NOMO-1 treated with dmso at 0.1 percent for 144 hours (cell line): ENCODE data around the gene MYRIP.
"Not testable (repeated sequence)": the region's sequence is repeated elsewhere in the genome, so short reads cannot be mapped to it uniquely, and the experiment has no call there.

Source experiments
- DNase-seq: peaks from one replicate; lab custom pipeline; 2025; ENCODE audit not compliant: unreplicated experiment; lab: John Stamatoyannopoulos, UW

MYRIP gene

GRCh38 chr3:39809181-39809994 is at the start of gene MYRIP:
Gene MYRIP (plus strand): TSS chr3:39809609. CDS start chr3:39900817, 91,208 bp downstream.
- DNase-seq, result peak; percentile 5

GRCh38 chr3:39760325-39760724 is 49.1 kb upstream of the MYRIP start:
- no peak for DNase-seq

- DNase-seq, result no peak
Observed at GRCh38 chr3:39762537-39763070, 46.8 kb upstream of the MYRIP start.

GRCh38 chr3:39763390-39763789 is 46.0 kb upstream of the MYRIP start:
- no peak for DNase-seq

- DNase-seq, result no peak
Observed at GRCh38 chr3:39765575-39765974, 43.8 kb upstream of the MYRIP start.

GRCh38 chr3:39766433-39766832 is 43.0 kb upstream of the MYRIP start:
- no peak for DNase-seq

GRCh38 chr3:39766909-39767308 is 42.5 kb upstream of the MYRIP start:
- DNase-seq, result not testable (repeated sequence)

GRCh38 chr3:39778168-39778567 is 31.2 kb upstream of the MYRIP start:
- DNase-seq, result not testable (repeated sequence)

- DNase-seq, result no peak
Observed at GRCh38 chr3:39779511-39780230, 29.7 kb upstream of the MYRIP start.

GRCh38 chr3:39780352-39780751 is 29.1 kb upstream of the MYRIP start:
- no peak for DNase-seq

GRCh38 chr3:39781025-39781424 is 28.4 kb upstream of the MYRIP start:
- no peak for DNase-seq

- no peak for DNase-seq
Observed at GRCh38 chr3:39781632-39782031, 27.8 kb upstream of the MYRIP start.

- no peak for DNase-seq
Observed at GRCh38 chr3:39783680-39784079, 25.7 kb upstream of the MYRIP start.

GRCh38 chr3:39784922-39785321 is 24.5 kb upstream of the MYRIP start:
- no peak for DNase-seq

- no peak for DNase-seq
Observed at GRCh38 chr3:39788128-39788883, 21.1 kb upstream of the MYRIP start.

GRCh38 chr3:39791603-39792002 is 17.8 kb upstream of the MYRIP start:
- DNase-seq, result no peak

GRCh38 chr3:39794880-39795279 is 14.5 kb upstream of the MYRIP start:
- no peak for DNase-seq

GRCh38 chr3:39801216-39801615 is 8.2 kb upstream of the MYRIP start:
- DNase-seq, result no peak

GRCh38 chr3:39802486-39802885 is 6.9 kb upstream of the MYRIP start:
- not testable (repeated sequence) for DNase-seq

- DNase-seq, result no peak
Observed at GRCh38 chr3:39803956-39804355, 5.5 kb upstream of the MYRIP start.

- no peak for DNase-seq
Observed at GRCh38 chr3:39804951-39805350, 4.5 kb upstream of the MYRIP start.
